ENCODE results near the gene NTN1.
A peak's percentile ranks its signal among the peaks of the same experiment; 100 is the strongest.

The NTN1 gene

DNA sequence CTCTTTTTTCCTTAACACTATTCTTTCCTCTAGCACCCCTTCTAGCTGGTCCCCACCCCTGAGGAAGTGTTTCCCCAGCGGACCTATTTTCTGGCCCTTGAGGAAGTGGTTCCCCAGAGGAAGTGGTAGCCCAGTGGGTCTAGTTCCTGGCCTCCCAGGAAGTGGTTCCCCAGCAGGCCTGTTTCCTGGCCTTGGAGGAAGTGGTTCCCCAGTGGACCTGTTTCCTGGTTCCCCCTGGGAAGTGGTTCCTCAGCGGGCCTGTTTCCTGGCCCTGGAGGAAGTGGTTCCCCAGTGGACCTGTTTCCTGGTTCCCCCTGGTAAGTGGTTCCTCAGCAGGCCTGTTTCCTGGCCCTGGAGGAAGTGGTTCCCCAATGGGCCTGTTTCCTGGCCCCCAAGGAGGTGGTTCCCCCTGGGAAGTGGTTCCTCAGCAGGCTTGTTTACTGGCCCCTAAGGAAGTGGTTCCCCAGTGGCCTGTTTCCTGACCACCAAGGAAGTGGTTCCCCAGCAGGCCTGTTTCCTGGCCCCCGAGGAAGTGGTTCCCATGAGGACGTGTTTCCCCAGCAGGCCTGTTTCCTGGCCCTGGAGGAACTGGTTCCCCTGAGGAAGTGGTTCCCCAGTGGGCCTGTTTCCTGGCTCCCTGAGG, 58.3 kb downstream of the NTN1 start:
- WGBS (ENCODE audit: insufficient coverage), result 41% methylated on average over 4 of the region's 4 CpGs

DNA sequence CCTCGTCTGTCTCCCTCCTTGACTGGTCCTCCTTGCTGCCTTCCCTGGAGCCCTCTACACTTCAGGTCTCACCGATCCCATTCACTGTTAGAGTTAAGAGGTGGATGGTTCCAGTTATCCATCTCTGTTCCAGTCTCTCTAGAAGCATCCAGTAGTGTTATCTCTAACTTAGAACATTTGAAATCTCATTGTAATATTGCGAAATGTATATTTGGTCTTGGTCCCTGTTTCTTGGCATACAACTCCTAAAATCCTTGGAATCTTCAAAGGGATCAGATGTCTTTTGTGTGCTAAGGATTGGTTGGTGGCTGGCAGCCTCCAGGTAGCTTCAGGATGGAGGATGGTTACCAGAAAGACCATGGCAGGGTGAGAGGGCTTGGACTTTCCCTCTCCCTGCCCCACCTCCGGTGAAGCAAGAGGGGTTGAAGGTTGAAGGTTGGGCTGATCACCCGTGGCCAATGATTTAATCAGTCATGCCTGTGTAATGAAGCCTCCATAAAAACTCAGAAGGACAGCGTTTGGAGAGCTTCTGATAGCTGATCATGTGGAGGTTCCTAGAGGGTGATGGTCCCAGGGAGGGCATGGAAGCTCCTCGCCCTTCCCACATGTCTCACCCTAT, 59.1 kb downstream of the NTN1 start:
- no peaks in the 10 kb centered on the region for H3K36me3 ChIP-seq (ENCODE audit: control insufficient read depth in 4 of 4, insufficient read depth in 4 of 4, low read length in 3 of 4)
- no peaks in the 10 kb centered on the region for H3K27me3 ChIP-seq (replicated peaks in 2 of 5; ENCODE audit: control insufficient read depth in 4 of 5, insufficient read depth in 5 of 5, low read length in 4 of 5)
- CTCF ChIA-PET, result interaction anchor here (0.6 kb wide), 1 partner anchor 20 kb away, joined by 3 read pairs; no protein-coding TSS in a partner anchor
- peaks cover 0 to 7% (median 0%) of the 10 kb centered on the region in 5 experiments for H3K9me3 ChIP-seq (ENCODE audit: control extremely low read depth in 1 of 5, control insufficient read depth in 4 of 5, insufficient read depth in 2 of 5, low read depth in 1 of 5, low read length in 4 of 5)
- DNase-seq, result no peak
- H3K27ac ChIP-seq (ENCODE audit: insufficient read depth in 1 of 2, low read depth in 1 of 2, low read length in 2 of 2, poor library complexity in 1 of 2, severe bottlenecking in 2 of 2), result no peak overlapping the region
- POLR2A ChIA-PET, result no interaction called here
- WGBS (ENCODE audit: insufficient coverage), result 89% methylated on average over 3 of the region's 7 CpGs
- no peaks in the 10 kb centered on the region for H3K4me1 ChIP-seq (ENCODE audit: control extremely low read depth in 1 of 4, control insufficient read depth in 4 of 4, insufficient read depth in 4 of 4, low read length in 3 of 4)
- H3K4me3 ChIP-seq (ENCODE audit: control insufficient read depth in 1 of 7, extremely low read depth in 1 of 7, insufficient read depth in 4 of 7, low read depth in 2 of 7, low read length in 6 of 7), result no peak overlapping the region

More for the DNA sequence above, 58.3 kb downstream of the NTN1 start:
- Histone ChIP-seq H3K4me3 (ENCODE audit: control insufficient read depth in 1 of 7, extremely low read depth in 1 of 7, insufficient read depth in 4 of 7, low read depth in 2 of 7, low read length in 6 of 7) (no peak overlapping the region), H3K4me1 (ENCODE audit: control extremely low read depth in 1 of 4, control insufficient read depth in 4 of 4, insufficient read depth in 4 of 4, low read length in 3 of 4) (no peaks in the 10 kb centered on the region), H3K9me3 (ENCODE audit: control extremely low read depth in 1 of 5, control insufficient read depth in 4 of 5, insufficient read depth in 2 of 5, low read depth in 1 of 5, low read length in 4 of 5) (peaks cover 0 to 7% (median 0%) of the 10 kb centered on the region in 5 experiments), H3K27me3 (replicated peaks in 2 of 5; ENCODE audit: control insufficient read depth in 4 of 5, insufficient read depth in 5 of 5, low read length in 4 of 5) (no peaks in the 10 kb centered on the region), H3K27ac (ENCODE audit: insufficient read depth in 1 of 2, low read depth in 1 of 2, low read length in 2 of 2, poor library complexity in 1 of 2, severe bottlenecking in 2 of 2) (no peak overlapping the region), H3K36me3 (ENCODE audit: control insufficient read depth in 4 of 4, insufficient read depth in 4 of 4, low read length in 3 of 4) (no peaks in the 10 kb centered on the region)
- ChIA-PET POLR2A (no interaction called here), CTCF (no interaction called here)
- peak; percentile 4 to 35 (median 4) for DNase-seq

DNA sequence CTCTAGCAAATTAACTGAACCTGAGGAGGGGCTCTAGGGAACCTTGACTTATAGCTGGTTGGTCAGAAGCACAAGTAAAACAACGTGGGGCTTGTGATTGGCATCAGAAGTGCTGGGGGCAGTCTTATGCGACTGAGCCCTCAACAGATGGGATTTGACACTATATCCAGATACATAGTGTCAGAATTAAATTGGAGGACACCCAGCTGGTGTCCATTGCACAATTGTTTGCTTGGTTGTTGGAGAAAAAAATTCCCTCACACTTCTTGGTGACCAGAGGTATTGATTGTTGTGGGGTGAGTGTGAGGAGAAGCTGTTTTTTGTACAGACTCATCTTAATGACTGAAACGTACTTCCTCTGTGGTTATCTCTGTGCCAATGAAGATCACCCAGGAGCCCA, 59.7 kb downstream of the NTN1 start:
- Histone ChIP-seq H3K9me3 (ENCODE audit: control extremely low read depth in 1 of 5, control insufficient read depth in 4 of 5, insufficient read depth in 2 of 5, low read depth in 1 of 5, low read length in 4 of 5) (peaks cover 0 to 7% (median 0%) of the 10 kb centered on the region in 5 experiments), H3K4me3 (ENCODE audit: control insufficient read depth in 1 of 7, extremely low read depth in 1 of 7, insufficient read depth in 4 of 7, low read depth in 2 of 7, low read length in 6 of 7) (no peak overlapping the region), H3K27me3 (replicated peaks in 2 of 5; ENCODE audit: control insufficient read depth in 4 of 5, insufficient read depth in 5 of 5, low read length in 4 of 5) (no peaks in the 10 kb centered on the region), H3K4me1 (ENCODE audit: control extremely low read depth in 1 of 4, control insufficient read depth in 4 of 4, insufficient read depth in 4 of 4, low read length in 3 of 4) (no peaks in the 10 kb centered on the region), H3K36me3 (ENCODE audit: control insufficient read depth in 4 of 4, insufficient read depth in 4 of 4, low read length in 3 of 4) (no peaks in the 10 kb centered on the region), H3K27ac (ENCODE audit: insufficient read depth in 1 of 2, low read depth in 1 of 2, low read length in 2 of 2, poor library complexity in 1 of 2, severe bottlenecking in 2 of 2) (no peak overlapping the region)
- ChIA-PET POLR2A (no interaction called here), CTCF (interaction anchor here (0.6 kb wide), 1 partner anchor 19 kb away, joined by 3 read pairs; no protein-coding TSS in a partner anchor)
- 44% methylated on average over 2 of the region's 3 CpGs for WGBS (ENCODE audit: insufficient coverage)
- DNase-seq, result no peak

DNA sequence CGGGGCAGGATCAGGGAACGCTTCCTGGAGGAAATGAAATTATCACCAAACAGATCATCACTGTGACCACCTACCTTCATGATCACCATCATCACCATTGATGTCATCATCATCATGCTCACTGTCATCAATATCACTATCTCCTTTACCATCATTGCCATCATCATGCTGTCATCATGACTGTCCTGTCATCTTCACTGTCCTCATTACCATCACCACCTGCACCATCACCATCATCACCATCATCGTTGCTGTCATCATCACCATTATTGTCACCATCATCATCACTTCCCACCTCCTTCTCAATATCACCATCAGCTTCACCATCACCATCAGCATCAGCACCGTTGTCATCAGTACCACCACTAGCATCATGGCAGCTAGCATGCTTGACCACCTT, 65.3 kb downstream of the NTN1 start:
- H3K27me3 ChIP-seq (replicated peaks in 2 of 5; ENCODE audit: control insufficient read depth in 4 of 5, insufficient read depth in 5 of 5, low read length in 4 of 5), result peaks cover 0 to 9% (median 0%) of the 10 kb centered on the region in 5 experiments
- 96% methylated on average over 4 of the region's 4 CpGs for WGBS (ENCODE audit: insufficient coverage)
- H3K36me3 ChIP-seq (ENCODE audit: control insufficient read depth in 4 of 4, insufficient read depth in 4 of 4, low read length in 3 of 4), result no peaks in the 10 kb centered on the region
- no peak overlapping the region for H3K4me3 ChIP-seq (ENCODE audit: control insufficient read depth in 1 of 7, extremely low read depth in 1 of 7, insufficient read depth in 4 of 7, low read depth in 2 of 7, low read length in 6 of 7)
- ChIA-PET POLR2A (no interaction called here), CTCF (no interaction called here)
- no peak overlapping the region for H3K27ac ChIP-seq (ENCODE audit: insufficient read depth in 1 of 2, low read depth in 1 of 2, low read length in 2 of 2, poor library complexity in 1 of 2, severe bottlenecking in 2 of 2)
- no peaks in the 10 kb centered on the region for H3K9me3 ChIP-seq (ENCODE audit: control extremely low read depth in 1 of 5, control insufficient read depth in 4 of 5, insufficient read depth in 2 of 5, low read depth in 1 of 5, low read length in 4 of 5)
- H3K4me1 ChIP-seq (ENCODE audit: control extremely low read depth in 1 of 4, control insufficient read depth in 4 of 4, insufficient read depth in 4 of 4, low read length in 3 of 4), result no peaks in the 10 kb centered on the region
- no peak for DNase-seq

DNA sequence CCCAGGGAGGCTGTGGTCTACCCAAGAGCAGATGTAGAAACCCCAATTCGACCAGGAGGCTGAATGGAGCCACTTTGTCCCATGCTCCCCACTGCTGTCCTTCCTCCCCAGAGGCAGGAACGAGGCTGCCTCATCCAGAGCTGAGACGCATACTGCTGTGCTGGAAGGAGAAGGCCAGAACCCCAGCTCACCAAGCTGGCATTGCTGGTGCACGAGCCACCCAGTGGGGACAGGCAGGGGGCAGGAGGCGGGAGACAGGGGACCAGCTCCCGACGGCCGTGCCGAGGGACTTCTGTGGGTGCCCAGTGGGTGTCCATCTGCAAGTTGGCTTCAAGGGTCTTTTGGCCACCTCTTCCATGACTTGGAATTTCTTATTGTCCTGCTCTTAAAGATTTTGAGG, 66.6 kb downstream of the NTN1 start:
- DNase-seq, result no peak
- ChIA-PET POLR2A (interaction anchor here (1.2 kb wide), 1 partner anchor 16 kb away, joined by 3 read pairs; no protein-coding TSS in a partner anchor), CTCF (interaction anchor here (0.7 kb wide), 1 partner anchor 25 kb away, joined by 3 read pairs; no protein-coding TSS in a partner anchor)
- no peaks in the 10 kb centered on the region for H3K36me3 ChIP-seq (ENCODE audit: control insufficient read depth in 4 of 4, insufficient read depth in 4 of 4, low read length in 3 of 4)
- H3K9me3 ChIP-seq (ENCODE audit: control extremely low read depth in 1 of 5, control insufficient read depth in 4 of 5, insufficient read depth in 2 of 5, low read depth in 1 of 5, low read length in 4 of 5), result no peaks in the 10 kb centered on the region
- H3K27ac ChIP-seq (ENCODE audit: insufficient read depth in 1 of 2, low read depth in 1 of 2, low read length in 2 of 2, poor library complexity in 1 of 2, severe bottlenecking in 2 of 2), result no peak overlapping the region
- H3K27me3 ChIP-seq (replicated peaks in 2 of 5; ENCODE audit: control insufficient read depth in 4 of 5, insufficient read depth in 5 of 5, low read length in 4 of 5), result peaks cover 0 to 9% (median 0%) of the 10 kb centered on the region in 5 experiments
- WGBS (ENCODE audit: insufficient coverage), result 98% methylated on average over 8 of the region's 9 CpGs
- no peaks in the 10 kb centered on the region for H3K4me1 ChIP-seq (ENCODE audit: control extremely low read depth in 1 of 4, control insufficient read depth in 4 of 4, insufficient read depth in 4 of 4, low read length in 3 of 4)
- H3K4me3 ChIP-seq (ENCODE audit: control insufficient read depth in 1 of 7, extremely low read depth in 1 of 7, insufficient read depth in 4 of 7, low read depth in 2 of 7, low read length in 6 of 7), result no peak overlapping the region

DNA sequence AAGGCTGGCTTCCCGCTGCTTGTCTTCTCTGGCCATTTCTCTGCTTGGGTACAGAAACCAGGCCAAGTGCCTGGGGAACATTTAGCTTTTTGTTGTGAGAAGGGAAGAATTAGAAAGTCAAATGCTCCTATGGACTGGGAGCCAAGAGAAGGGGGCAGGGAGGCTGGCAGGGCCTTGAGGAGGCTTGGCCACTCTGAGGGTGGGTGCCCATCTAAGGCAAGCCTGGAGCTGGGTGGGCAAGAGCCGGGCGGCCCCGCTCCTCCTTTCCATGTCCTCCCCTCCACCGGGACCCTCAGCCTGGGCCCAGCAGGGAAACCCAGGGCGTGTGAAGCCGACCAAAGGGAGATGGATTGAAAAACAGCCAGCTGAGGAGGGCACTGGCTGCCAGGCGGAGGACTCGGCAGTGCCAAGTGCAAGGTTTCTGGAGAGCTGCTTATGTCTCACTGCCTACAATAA, 69.4 kb downstream of the NTN1 start:
- DNase-seq, result no peak
- H3K27ac ChIP-seq (ENCODE audit: insufficient read depth in 1 of 2, low read depth in 1 of 2, low read length in 2 of 2, poor library complexity in 1 of 2, severe bottlenecking in 2 of 2), result no peak overlapping the region
- ChIA-PET POLR2A (no interaction called here), CTCF (no interaction called here)
- peaks cover 0 to 9% (median 0%) of the 10 kb centered on the region in 5 experiments for H3K27me3 ChIP-seq (replicated peaks in 2 of 5; ENCODE audit: control insufficient read depth in 4 of 5, insufficient read depth in 5 of 5, low read length in 4 of 5)
- 86% methylated on average over 7 of the region's 9 CpGs for WGBS (ENCODE audit: insufficient coverage)
- H3K9me3 ChIP-seq (ENCODE audit: control extremely low read depth in 1 of 5, control insufficient read depth in 4 of 5, insufficient read depth in 2 of 5, low read depth in 1 of 5, low read length in 4 of 5), result no peaks in the 10 kb centered on the region
- no peak overlapping the region for H3K4me3 ChIP-seq (ENCODE audit: control insufficient read depth in 1 of 7, extremely low read depth in 1 of 7, insufficient read depth in 4 of 7, low read depth in 2 of 7, low read length in 6 of 7)
- H3K4me1 ChIP-seq (ENCODE audit: control extremely low read depth in 1 of 4, control insufficient read depth in 4 of 4, insufficient read depth in 4 of 4, low read length in 3 of 4), result no peaks in the 10 kb centered on the region
- H3K36me3 ChIP-seq (ENCODE audit: control insufficient read depth in 4 of 4, insufficient read depth in 4 of 4, low read length in 3 of 4), result no peaks in the 10 kb centered on the region

DNA sequence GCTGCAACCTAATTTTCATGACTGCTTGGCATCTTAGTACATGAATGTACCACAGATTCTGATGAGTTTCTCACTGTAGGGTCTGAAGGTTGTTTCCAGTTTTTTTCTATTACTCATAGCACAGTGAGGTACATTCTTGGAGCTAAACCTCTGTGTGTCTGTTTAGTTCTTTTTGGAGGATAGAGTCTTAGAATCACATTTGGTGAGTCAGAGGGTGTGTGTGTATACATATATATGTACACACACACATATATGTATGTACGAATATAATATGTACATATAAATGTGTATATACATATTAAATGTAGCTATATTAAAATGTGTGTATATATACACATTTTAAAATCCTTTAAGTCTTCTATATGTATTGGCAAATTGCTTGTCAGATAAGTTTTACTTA, 72.9 kb downstream of the NTN1 start:
- Histone ChIP-seq H3K9me3 (ENCODE audit: control extremely low read depth in 1 of 5, control insufficient read depth in 4 of 5, insufficient read depth in 2 of 5, low read depth in 1 of 5, low read length in 4 of 5) (no peaks in the 10 kb centered on the region), H3K36me3 (ENCODE audit: control insufficient read depth in 4 of 4, insufficient read depth in 4 of 4, low read length in 3 of 4) (no peaks in the 10 kb centered on the region), H3K4me1 (ENCODE audit: control extremely low read depth in 1 of 4, control insufficient read depth in 4 of 4, insufficient read depth in 4 of 4, low read length in 3 of 4) (no peaks in the 10 kb centered on the region), H3K27me3 (replicated peaks in 2 of 5; ENCODE audit: control insufficient read depth in 4 of 5, insufficient read depth in 5 of 5, low read length in 4 of 5) (no peaks in the 10 kb centered on the region), H3K4me3 (ENCODE audit: control insufficient read depth in 1 of 7, extremely low read depth in 1 of 7, insufficient read depth in 4 of 7, low read depth in 2 of 7, low read length in 6 of 7) (no peak overlapping the region), H3K27ac (ENCODE audit: insufficient read depth in 1 of 2, low read depth in 1 of 2, low read length in 2 of 2, poor library complexity in 1 of 2, severe bottlenecking in 2 of 2) (no peak overlapping the region)
- CTCF ChIA-PET, result no interaction called here
- DNase-seq, result no peak
- POLR2A ChIA-PET, result no interaction called here
- WGBS (ENCODE audit: insufficient coverage), result no CpG with 5 or more reads among the region's 1 CpG

Measured in common myeloid progenitor, CD34-positive (primary cell).